ENCODE data around the gene ZBTB7A.

Gene ZBTB7A

DNA sequence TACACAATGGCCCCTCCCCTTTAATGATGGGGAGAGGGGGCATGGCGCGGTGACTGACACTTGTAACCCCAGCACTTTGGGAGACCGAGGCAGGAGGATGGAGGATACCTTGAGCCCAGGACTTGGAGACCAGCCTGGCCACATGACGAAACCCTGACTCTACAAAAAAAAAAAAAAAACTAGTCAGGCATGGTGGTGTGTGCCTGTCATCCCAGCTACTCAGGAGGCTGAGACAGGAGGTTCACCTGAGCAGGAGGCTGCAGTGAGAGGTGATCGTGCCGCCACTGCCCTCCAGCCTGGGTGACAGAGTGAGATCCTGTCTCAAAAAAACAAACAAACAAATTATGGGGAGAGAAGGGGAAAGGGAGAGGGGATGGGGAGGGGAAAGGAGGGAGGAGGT lies 13.8 kb upstream of the ZBTB7A start:
- H3K4me3 ChIP-seq (ENCODE audit: low read depth, low read length), result no peak overlapping the region
- no peak for DNase-seq (ENCODE audit: low read depth)
- TF ChIP-seq, protein P1, sequence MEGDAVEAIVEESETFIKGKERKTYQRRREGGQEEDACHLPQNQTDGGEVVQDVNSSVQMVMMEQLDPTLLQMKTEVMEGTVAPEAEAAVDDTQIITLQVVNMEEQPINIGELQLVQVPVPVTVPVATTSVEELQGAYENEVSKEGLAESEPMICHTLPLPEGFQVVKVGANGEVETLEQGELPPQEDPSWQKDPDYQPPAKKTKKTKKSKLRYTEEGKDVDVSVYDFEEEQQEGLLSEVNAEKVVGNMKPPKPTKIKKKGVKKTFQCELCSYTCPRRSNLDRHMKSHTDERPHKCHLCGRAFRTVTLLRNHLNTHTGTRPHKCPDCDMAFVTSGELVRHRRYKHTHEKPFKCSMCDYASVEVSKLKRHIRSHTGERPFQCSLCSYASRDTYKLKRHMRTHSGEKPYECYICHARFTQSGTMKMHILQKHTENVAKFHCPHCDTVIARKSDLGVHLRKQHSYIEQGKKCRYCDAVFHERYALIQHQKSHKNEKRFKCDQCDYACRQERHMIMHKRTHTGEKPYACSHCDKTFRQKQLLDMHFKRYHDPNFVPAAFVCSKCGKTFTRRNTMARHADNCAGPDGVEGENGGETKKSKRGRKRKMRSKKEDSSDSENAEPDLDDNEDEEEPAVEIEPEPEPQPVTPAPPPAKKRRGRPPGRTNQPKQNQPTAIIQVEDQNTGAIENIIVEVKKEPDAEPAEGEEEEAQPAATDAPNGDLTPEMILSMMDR (IDR thresholded peaks at IDR 0.05; ENCODE audit: control insufficient read depth, extremely low read depth, insufficient read depth), result no peak

DNA sequence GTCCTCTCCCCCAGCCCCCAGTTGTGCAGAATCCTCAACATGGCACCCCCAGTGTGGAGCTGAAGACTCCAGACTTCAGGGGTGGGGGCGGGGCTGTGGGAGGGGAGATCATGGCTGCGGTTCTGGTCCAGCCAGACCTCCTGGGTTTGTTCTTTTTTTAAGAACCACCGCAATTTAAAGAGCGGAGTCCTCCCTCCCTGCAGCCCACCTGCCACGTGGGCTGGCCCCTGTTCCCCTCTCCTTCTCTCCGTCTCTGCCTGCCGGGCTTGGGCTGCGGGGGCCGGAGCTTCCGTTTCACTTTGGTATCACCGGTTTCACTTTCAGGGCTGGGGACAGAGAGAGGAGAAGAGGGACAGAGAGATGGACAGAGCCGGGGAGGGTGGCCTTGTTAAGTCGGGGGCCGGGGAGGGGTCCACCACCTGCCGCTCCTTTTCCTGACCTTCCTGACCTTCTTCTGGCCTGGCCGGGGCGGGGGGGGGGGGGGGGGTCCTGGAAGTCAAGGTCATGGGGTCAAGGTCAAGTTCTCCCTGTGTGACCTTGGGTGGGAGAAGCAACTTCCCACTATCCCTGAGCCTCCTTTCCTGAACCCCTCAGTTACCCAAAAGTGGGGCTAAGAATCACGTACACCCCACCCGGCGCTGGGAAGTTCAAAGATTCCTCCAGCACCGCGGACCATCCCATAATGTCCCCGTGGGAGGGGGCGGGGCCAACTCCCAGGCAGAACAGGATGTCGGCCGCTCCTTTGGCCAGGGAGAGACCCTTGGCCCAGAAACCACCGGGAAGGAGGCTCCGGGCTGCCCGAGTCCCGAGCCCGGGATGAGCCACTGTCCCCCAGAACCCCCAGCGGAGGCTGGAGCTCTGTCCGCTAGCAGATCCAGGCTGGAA lies 11.3 kb upstream of the ZBTB7A start:
- DNase-seq (ENCODE audit: low read depth), result no peak
- TF ChIP-seq, protein P1 (IDR thresholded peaks at IDR 0.05; ENCODE audit: control insufficient read depth, extremely low read depth, insufficient read depth), result no peak
- no peak overlapping the region for H3K4me3 ChIP-seq (ENCODE audit: low read depth, low read length)

DNA sequence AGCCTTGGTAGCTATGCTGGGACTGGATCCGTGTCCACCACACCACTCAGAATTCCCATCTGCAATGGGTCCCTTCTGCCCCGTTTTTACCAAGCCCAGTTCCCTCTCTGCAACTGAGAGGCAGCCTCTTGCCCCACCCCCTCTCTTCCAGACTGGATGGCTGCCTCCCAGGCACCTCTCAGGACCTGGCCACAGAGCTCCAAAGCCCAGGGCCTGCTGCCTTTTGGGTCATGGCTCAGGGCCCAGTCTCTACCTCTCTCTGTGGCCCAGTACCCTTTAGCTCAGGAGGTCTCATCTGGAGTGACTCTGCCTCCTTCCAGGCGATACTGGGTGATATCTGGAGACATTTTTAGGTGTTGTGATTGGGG lies 10.3 kb upstream of the ZBTB7A start:
- TF ChIP-seq, protein P1 (IDR thresholded peaks at IDR 0.05; ENCODE audit: control insufficient read depth, extremely low read depth, insufficient read depth), result no peak

DNA sequence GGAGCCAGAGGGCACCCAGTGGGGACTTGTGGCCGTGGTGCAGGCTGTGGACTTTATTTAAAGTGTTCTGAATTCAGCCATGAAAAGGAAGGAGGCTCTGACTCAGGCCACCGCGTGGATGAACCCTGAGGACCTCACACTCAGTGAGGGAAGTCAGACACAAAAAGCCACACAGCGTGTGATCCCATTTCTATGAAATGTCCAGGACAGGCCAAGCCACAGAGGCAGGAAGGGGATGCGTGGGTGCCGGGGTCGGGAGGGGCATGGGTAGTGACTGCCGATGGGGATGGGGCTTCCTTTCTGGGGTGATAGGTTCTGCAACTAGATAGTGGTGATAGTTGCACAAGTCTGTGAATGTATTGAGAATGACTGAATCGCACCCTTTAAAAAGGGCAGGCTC lies 8.7 kb upstream of the ZBTB7A start:
- H3K4me3 ChIP-seq (ENCODE audit: low read depth, low read length), result no peak overlapping the region
- TF ChIP-seq, protein P1 (IDR thresholded peaks at IDR 0.05; ENCODE audit: control insufficient read depth, extremely low read depth, insufficient read depth), result no peak
- DNase-seq (ENCODE audit: low read depth), result no peak

More for the DNA sequence above, 10.3 kb upstream of the ZBTB7A start:
- DNase-seq (ENCODE audit: low read depth), result no peak
- H3K4me3 ChIP-seq (ENCODE audit: low read depth, low read length), result no peak overlapping the region

DNA sequence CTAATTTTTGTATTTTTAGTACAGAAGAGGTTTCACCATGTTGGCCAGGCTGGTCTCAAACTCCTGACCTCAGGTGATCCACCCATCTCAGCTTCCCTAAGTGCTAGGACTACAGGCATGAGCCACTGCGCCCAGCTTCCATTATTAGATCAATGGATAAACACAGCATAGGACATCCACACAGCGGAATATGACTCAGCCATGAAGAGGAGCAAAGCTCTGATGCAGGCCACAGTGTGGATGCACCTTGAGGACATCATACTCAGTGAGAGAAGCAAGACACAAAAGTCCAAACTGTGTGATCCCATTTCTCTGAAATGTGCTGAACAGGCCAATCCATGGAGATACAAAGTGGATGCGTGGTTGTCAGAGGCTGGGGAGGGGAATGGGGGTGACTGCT lies 4.9 kb upstream of the ZBTB7A start:
- no peak overlapping the region for H3K4me3 ChIP-seq (ENCODE audit: low read depth, low read length)
- DNase-seq (ENCODE audit: low read depth), result no peak
- TF ChIP-seq, protein P1 (IDR thresholded peaks at IDR 0.05; ENCODE audit: control insufficient read depth, extremely low read depth, insufficient read depth), result no peak

DNA sequence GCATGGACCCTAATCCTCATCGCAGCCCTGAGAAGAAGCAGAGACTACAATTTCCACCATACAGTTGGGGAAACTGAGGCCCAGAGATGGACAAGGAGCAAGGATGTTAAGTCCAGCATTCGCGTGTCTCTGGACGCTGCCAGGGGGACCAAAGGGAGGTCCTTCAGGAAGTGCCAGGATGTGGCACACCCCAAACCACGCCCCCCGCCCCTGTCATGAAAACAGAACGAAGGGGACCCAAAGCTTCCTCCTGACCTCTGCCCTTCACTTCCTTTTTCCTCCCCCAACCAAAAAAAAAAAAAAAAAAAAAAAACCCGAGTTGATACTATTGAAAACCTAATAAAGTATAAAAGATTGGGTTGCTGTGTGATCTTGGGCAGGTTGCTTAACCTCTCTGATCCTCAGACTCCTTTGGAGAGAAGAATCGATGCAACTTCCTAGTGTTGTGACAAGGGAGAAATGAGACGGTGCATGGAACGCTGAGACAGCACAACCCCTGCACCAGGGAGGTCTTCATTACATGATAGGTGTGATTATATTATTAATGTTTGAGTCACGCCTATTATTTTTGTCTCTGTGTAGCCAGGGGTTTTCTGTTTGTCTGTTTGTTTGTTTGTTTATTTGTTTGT lies 2.7 kb upstream of the ZBTB7A start:
- DNase-seq (ENCODE audit: low read depth), result no peak
- H3K4me3 ChIP-seq (ENCODE audit: low read depth, low read length), result no peak overlapping the region
- TF ChIP-seq, protein P1 (IDR thresholded peaks at IDR 0.05; ENCODE audit: control insufficient read depth, extremely low read depth, insufficient read depth), result no peak
